ENCODE data around the gene CD300LD.

CD300LD gene

DNA sequence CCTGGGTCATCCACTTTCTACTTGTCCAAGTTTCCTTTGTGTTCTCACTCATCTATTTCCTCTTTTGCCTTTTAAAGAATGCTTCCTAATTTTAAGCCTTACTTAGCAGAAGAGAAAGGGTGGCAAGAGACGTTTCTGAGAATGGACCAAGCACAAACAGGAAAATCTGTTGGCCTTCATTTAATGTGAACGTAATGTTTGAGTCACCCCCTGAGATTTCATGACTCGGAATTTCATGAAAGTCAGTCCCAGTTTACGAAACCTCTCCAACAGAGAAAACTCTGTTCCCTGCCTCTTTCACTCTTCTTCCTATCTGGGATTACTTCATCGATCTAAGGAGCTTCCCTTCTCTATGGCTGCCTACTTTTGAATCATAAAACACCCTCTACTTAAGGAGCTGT, 31.6 kb upstream of the CD300LD start, which contains the start of gene CD300E:
CD300E (minus strand) TSS at position 46 of the 401 bp plus-strand sequence. CDS start 117 bp downstream, outside the sequence.
- CTCF ChIA-PET, result no interaction called here

DNA sequence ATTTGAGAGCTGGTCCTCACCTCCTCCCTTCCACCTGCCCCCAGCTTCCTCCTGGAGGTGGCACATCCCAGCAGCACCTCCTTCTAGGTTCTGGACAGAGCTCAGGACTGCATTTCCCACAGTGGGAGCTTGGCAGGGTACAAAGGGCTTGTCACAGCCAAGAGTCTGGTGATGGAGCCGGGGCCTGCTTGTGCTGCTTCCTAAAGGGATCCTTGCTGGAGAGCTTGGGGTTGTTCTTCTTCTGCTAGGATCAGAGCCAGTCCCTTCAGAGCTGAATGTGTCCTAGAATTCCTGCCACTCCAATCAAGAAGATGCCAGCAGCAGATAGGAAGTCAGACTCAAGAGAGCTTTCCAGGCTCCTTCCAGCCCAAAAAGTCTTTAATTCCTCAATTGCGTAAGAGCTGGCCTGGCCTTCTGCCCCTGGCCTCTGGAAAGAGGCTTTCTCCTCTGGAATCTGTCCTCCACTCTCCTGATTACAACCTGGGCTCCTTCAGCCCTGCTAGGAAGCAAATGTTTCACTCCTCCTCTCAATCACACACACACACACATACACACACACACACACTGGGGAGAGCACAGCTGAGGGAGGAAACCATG, 27.1 kb upstream of the CD300LD start:
- TF ChIP-seq ZNF37A (tag by site-specific recombination; IDR thresholded peaks at IDR 0.05) (no peak), ATF2 (tag by site-specific recombination; IDR thresholded peaks at IDR 0.05; ENCODE audit: low read depth) (no peak), ZNF76 (tag by site-specific recombination; IDR thresholded peaks at IDR 0.05; ENCODE audit: borderline replicate concordance, low read depth) (no peak), ZXDB (tag by site-specific recombination; IDR thresholded peaks at IDR 0.05) (no peak), ZNF830 (tag by site-specific recombination; IDR thresholded peaks at IDR 0.05; ENCODE audit: low read depth) (no peak), ZNF324 (tag by site-specific recombination; IDR thresholded peaks at IDR 0.05) (no peak)
- H3K27ac ChIP-seq (ENCODE audit: extremely low read depth, low read depth, low read length), result no peak overlapping the region
- no peaks in the 10 kb centered on the region for H3K4me1 ChIP-seq (ENCODE audit: control insufficient read depth, insufficient read depth, low read length)
- no peak overlapping the region for H3K4me3 ChIP-seq (ENCODE audit: low read depth, low read length)
- ChIA-PET CTCF (interaction anchor here (0.6 to 1.4 kb wide), 5 partner anchors 53 to 250 kb away, joined by 3 to 9 read pairs (median 3); no protein-coding TSS in a partner anchor), POLR2A (interaction anchor here (0.7 kb wide), 1 partner anchor 88 kb away, joined by 9 read pairs; no protein-coding TSS in a partner anchor)
- no peaks in the 10 kb centered on the region for H3K9me3 ChIP-seq (ENCODE audit: control insufficient read depth, insufficient read depth, low read depth, low read length)
- H3K36me3 ChIP-seq (ENCODE audit: control insufficient read depth in 2 of 2, insufficient read depth in 1 of 2, low read length in 2 of 2), result no peaks in the 10 kb centered on the region

More for the DNA sequence above, 31.6 kb upstream of the CD300LD start, which contains the start of gene CD300E:
- no peaks in the 10 kb centered on the region for H3K4me1 ChIP-seq (ENCODE audit: control insufficient read depth, insufficient read depth, low read length)
- no peak for TF ChIP-seq ZNF404 (tag by site-specific recombination; IDR thresholded peaks at IDR 0.05)
- POLR2A ChIA-PET, result interaction anchor here (0.7 kb wide), 1 partner anchor 49 kb away, joined by 9 read pairs; no protein-coding TSS in a partner anchor
- H3K36me3 ChIP-seq (ENCODE audit: control insufficient read depth in 2 of 2, insufficient read depth in 1 of 2, low read length in 2 of 2), result no peaks in the 10 kb centered on the region
- no peak within 1 kb of the TSS for H3K27ac ChIP-seq (ENCODE audit: extremely low read depth, low read depth, low read length)
- no peak within 1 kb of the TSS for H3K4me3 ChIP-seq (ENCODE audit: low read depth, low read length)
- no peaks in the 10 kb centered on the region for H3K9me3 ChIP-seq (ENCODE audit: control insufficient read depth, insufficient read depth, low read depth, low read length)

GRCh38 chr17:74618451-74618850, 26.4 kb upstream of the CD300LD start:
- CTCF ChIA-PET, result interaction anchor here (0.6 to 1.4 kb wide), 3 partner anchors 52 to 249 kb away, joined by 3 to 9 read pairs (median 3); no protein-coding TSS in a partner anchor
- Histone ChIP-seq H3K4me3 (ENCODE audit: low read depth, low read length) (no peak overlapping the region), H3K4me1 (ENCODE audit: control insufficient read depth, insufficient read depth, low read length) (no peaks in the 10 kb centered on the region), H3K27ac (ENCODE audit: extremely low read depth, low read depth, low read length) (no peak overlapping the region), H3K36me3 (ENCODE audit: control insufficient read depth in 2 of 2, insufficient read depth in 1 of 2, low read length in 2 of 2) (no peaks in the 10 kb centered on the region), H3K9me3 (ENCODE audit: control insufficient read depth, insufficient read depth, low read depth, low read length) (no peaks in the 10 kb centered on the region)
- POLR2A ChIA-PET, result interaction anchor here (0.7 kb wide), 1 partner anchor 88 kb away, joined by 9 read pairs; no protein-coding TSS in a partner anchor
- TF ChIP-seq SETDB1 (IDR thresholded peaks at IDR 0.05; ENCODE audit: insufficient read length, low read length) (no peak), REST (tag by site-specific recombination; IDR thresholded peaks at IDR 0.05) (no peak), ZNF571 (tag by site-specific recombination; IDR thresholded peaks at IDR 0.05) (no peak), TSHZ1 (tag by site-specific recombination; IDR thresholded peaks at IDR 0.05; ENCODE audit: borderline replicate concordance) (no peak), GLI4 (tag by site-specific recombination; IDR thresholded peaks at IDR 0.05) (no peak), ZNF223 (tag by site-specific recombination; IDR thresholded peaks at IDR 0.05) (no peak), MZF1 (tag by site-specific recombination; IDR thresholded peaks at IDR 0.05; ENCODE audit: borderline replicate concordance) (no peak), ZBTB21 (tag by site-specific recombination; IDR thresholded peaks at IDR 0.05) (no peak), ZNF629 (tag by site-specific recombination; IDR thresholded peaks at IDR 0.05) (no peak), PRDM6 (tag by site-specific recombination; IDR thresholded peaks at IDR 0.05) (no peak), ZEB2 (tag by site-specific recombination; IDR thresholded peaks at IDR 0.05) (no peak), ZNF600 (tag by site-specific recombination; IDR thresholded peaks at IDR 0.05) (no peak), ZNF426 (tag by site-specific recombination; IDR thresholded peaks at IDR 0.05) (no peak), PRDM1 (tag by site-specific recombination; IDR thresholded peaks at IDR 0.05) (no peak)

Measured in HEK293 (cell line).